ENCODE results near the gene RTRAF. TPM values are rescaled to one million over a fixed set of nuclear protein-coding genes. Genes with fewer than 3 reads are reported as not detected.

The RTRAF gene
- total and polyA plus RNA-seq, 9 of the 15 experiments (the other 6 are each of a cell fraction or from before 2014, with no cell fraction given) = 126 to 204 (median 155) TPM

DNA sequence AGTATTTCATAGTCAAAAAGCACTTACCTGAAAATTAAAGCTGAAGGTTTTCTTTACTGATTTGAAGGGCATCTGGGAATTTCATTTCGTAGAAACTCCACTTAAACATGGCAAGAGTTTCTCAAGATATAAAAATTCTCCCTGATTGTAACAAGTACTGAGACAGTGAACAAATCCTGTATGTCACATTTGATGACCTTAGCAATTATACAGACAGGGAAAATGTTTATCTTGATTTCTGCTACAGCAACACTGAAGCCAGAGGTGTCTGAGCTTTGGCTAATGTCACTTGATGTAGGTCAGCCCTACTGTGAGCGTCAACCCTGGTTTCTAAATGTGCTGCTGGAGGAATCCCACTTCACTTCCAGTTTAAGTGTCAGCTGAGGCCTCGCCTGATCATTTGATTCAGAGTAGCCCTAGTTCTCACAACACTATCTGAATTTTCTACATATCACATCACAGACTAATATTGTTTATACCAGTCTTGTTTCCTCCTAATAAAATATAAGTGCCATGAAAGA, 20.9 kb downstream of the RTRAF start:
- Histone ChIP-seq H2AFZ (ENCODE audit: low read depth, low read length) (no peak overlapping the region), H3K79me2 (ENCODE audit: control insufficient read depth, insufficient read depth, low read length) (no peaks in the 10 kb centered on the region), H4K20me1 (replicated peaks; ENCODE audit: control insufficient read depth, insufficient read depth, low read length) (no peaks in the 10 kb centered on the region), H3K4me2 (ENCODE audit: insufficient read depth, low read length) (no peak overlapping the region), H3K9me3 (replicated peaks; ENCODE audit: control insufficient read depth, insufficient read depth, low read depth, low read length) (no peaks in the 10 kb centered on the region), H3K9ac (ENCODE audit: insufficient read depth in 1 of 2, low read depth in 2 of 2, low read length in 2 of 2) (no peak overlapping the region), H3K27me3 (ENCODE audit: control insufficient read depth in 2 of 2, insufficient read depth in 2 of 2, low read length in 2 of 2) (no peaks in the 10 kb centered on the region), H3K36me3 (ENCODE audit: control insufficient read depth, insufficient read depth, low read length) (peaks cover 62% of the 10 kb centered on the region), H3K4me3 (no peak overlapping the region), H3K27ac (ENCODE audit: extremely low read depth, low read depth, low read length) (no peak overlapping the region), H3K4me1 (replicated peaks in 1 of 2; ENCODE audit: control insufficient read depth in 2 of 2, insufficient read depth in 2 of 2, low read length in 2 of 2) (no peaks in the 10 kb centered on the region), H3K9me1 (ENCODE audit: control insufficient read depth, insufficient read depth, low read length) (no peaks in the 10 kb centered on the region)
- in situ Hi-C loops (cut with MboI) = no loop called here
- DNase-seq (ENCODE audit: extremely low read depth in 1 of 4, low spot score in 3 of 4) (no peak), FAIRE-seq (no peak), ATAC-seq (no peak)
- TF ChIP-seq GATAD2B (IDR thresholded peaks at IDR 0.05; ENCODE audit: borderline replicate concordance) = no peak
- no peak for TF ChIP-seq SMAD2 (IDR thresholded peaks at IDR 0.05; ENCODE audit: low read depth, low read length)
- no peak for TF ChIP-seq TRIM28 (IDR thresholded peaks at IDR 0.05)
- no peak for TF ChIP-seq BMI1 (IDR thresholded peaks at IDR 0.05; ENCODE audit: low read length)
- TF ChIP-seq YBX1 (IDR thresholded peaks at IDR 0.05) = no peak
- no peak for TF ChIP-seq KLF1 (tag; IDR thresholded peaks at IDR 0.05)
- no peak for TF ChIP-seq SLC30A9 (CRISPR knock-in tag; IDR thresholded peaks at IDR 0.05)
- TF ChIP-seq CEBPG (CRISPR knock-in tag; IDR thresholded peaks at IDR 0.05) = no peak
- TF ChIP-seq CEBPG (tag; conservative IDR thresholded peaks at IDR 0.05 in 1 of 2, IDR thresholded peaks at IDR 0.05 in 1 of 2) = no peak
- TF ChIP-seq PTTG1 (tag; IDR thresholded peaks at IDR 0.05; ENCODE audit: low read depth) = no peak
- no peak for TF ChIP-seq ZKSCAN1 (IDR thresholded peaks at IDR 0.05; ENCODE audit: low read depth, low read length)
- no peak for TF ChIP-seq MTA1 (IDR thresholded peaks at IDR 0.05; ENCODE audit: borderline replicate concordance)
- TF ChIP-seq, protein P1, sequence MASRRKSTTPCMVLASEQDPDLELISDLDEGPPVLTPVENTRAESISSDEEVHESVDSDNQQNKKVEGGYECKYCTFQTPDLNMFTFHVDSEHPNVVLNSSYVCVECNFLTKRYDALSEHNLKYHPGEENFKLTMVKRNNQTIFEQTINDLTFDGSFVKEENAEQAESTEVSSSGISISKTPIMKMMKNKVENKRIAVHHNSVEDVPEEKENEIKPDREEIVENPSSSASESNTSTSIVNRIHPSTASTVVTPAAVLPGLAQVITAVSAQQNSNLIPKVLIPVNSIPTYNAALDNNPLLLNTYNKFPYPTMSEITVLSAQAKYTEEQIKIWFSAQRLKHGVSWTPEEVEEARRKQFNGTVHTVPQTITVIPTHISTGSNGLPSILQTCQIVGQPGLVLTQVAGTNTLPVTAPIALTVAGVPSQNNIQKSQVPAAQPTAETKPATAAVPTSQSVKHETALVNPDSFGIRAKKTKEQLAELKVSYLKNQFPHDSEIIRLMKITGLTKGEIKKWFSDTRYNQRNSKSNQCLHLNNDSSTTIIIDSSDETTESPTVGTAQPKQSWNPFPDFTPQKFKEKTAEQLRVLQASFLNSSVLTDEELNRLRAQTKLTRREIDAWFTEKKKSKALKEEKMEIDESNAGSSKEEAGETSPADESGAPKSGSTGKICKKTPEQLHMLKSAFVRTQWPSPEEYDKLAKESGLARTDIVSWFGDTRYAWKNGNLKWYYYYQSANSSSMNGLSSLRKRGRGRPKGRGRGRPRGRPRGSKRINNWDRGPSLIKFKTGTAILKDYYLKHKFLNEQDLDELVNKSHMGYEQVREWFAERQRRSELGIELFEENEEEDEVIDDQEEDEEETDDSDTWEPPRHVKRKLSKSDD (conservative IDR thresholded peaks at IDR 0.05; ENCODE audit: low read length) = no peak
- TF ChIP-seq CTBP1 (IDR thresholded peaks at IDR 0.05; ENCODE audit: borderline replicate concordance) = no peak
- TF ChIP-seq MYC (IDR thresholded peaks at IDR 0.05; ENCODE audit: low read depth, low read length) = no peak
- no peak for TF ChIP-seq MYC (CRISPR knock-in tag; IDR thresholded peaks at IDR 0.05; ENCODE audit: borderline replicate concordance, low read depth)
- intact Hi-C loops (cut with micrococcal nuclease) = no loop called here
- ChIA-PET CTCF (ENCODE audit: low intra/inter-chr PET ratio) (no interaction called here), POLR2A (no interaction called here)
- WGBS (ENCODE audit: insufficient coverage, low coverage, missing lambda C conversion rate) = 93% methylated on average over 2 of the region's 3 CpGs
- BruUV-seq (replicated peaks) = no TSS peak

All from K562 (cell line).